Measurements from ENCODE around the gene DYRK3.

Gene DYRK3

DNA sequence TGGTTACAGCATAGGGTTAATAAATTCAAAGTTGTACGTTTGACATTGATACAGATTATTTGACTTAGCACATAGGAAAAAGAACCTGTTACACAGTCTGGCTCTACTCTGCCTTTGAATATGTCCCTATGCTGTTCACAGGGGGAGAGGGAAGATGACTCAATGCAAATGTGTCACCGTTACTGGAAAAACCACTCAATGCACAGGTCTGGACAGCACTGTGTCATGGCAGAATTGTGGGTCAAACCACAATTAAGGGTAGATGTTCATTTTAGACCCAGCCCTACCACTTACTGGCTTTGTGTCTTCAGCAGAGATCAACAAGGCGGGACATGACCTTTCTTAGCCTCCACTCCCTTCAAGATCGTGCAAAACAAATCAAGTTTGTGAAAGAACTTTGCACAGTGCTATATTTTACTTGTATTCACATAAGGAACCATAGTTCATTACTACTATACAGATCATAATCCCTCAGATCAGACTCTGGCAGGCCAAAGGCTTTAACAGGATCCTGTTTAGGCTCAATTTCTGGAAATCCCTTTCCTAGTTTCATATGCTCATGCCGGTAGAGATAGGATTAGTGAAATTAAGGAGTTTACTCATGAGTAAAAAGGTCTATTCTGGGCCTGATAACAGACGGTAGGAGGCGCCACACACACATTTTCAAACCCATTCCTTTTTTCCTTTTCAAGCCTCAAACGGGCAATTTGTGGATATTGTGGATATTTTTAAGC is 45.1 kb upstream of the DYRK3 start:
- DNase-seq (ENCODE audit: low read depth, low spot score) = peak; percentile 41
- CTCF ChIA-PET = interaction anchor here (1.1 to 15.3 kb wide), 11 partner anchors 6 to 112 kb away, joined by 3 to 568 read pairs (median 33); partner anchors contain the start of genes EIF2D and RASSF5
- POLR2A ChIA-PET = no interaction called here
- no peak overlapping the region for H3K4me3 ChIP-seq (ENCODE audit: low read depth, low read length)
- TF ChIP-seq, protein P1, sequence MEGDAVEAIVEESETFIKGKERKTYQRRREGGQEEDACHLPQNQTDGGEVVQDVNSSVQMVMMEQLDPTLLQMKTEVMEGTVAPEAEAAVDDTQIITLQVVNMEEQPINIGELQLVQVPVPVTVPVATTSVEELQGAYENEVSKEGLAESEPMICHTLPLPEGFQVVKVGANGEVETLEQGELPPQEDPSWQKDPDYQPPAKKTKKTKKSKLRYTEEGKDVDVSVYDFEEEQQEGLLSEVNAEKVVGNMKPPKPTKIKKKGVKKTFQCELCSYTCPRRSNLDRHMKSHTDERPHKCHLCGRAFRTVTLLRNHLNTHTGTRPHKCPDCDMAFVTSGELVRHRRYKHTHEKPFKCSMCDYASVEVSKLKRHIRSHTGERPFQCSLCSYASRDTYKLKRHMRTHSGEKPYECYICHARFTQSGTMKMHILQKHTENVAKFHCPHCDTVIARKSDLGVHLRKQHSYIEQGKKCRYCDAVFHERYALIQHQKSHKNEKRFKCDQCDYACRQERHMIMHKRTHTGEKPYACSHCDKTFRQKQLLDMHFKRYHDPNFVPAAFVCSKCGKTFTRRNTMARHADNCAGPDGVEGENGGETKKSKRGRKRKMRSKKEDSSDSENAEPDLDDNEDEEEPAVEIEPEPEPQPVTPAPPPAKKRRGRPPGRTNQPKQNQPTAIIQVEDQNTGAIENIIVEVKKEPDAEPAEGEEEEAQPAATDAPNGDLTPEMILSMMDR (IDR thresholded peaks at IDR 0.05; ENCODE audit: insufficient read depth, low read length, missing control alignments) = no peak

- POLR2A ChIA-PET = no interaction called here
- CTCF ChIA-PET = interaction anchor here (0.8 to 12.4 kb wide), 13 partner anchors 7 to 273 kb away, joined by 3 to 136 read pairs (median 7); partner anchors contain the start of gene EIF2D
- no peak for DNase-seq (ENCODE audit: low read depth, low spot score)
Observed at GRCh38 chr1:206591226-206591625, 44.1 kb upstream of the DYRK3 start.

DNA sequence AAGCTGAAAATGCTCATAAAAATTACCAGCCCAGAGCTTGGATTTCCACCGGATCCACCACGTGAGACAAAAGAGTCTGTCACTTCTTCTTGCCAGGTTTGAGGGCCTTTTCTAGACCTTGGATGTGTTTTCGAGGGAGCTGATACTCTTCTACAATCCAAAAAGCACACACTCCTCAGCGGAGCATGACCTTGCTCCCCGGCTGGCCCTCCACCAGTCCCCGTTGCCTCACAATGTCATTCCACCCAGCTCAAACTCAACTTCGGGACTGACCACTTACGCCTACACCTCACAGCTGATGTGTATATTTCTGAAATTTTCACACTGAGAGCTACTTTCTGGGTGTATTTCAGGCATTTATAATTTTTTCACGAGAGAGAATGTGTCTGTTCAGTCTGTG is 43.6 kb upstream of the DYRK3 start:
- no peak for DNase-seq (ENCODE audit: low read depth, low spot score)
- CTCF ChIA-PET = interaction anchor here (0.8 to 12.4 kb wide), 15 partner anchors 7 to 273 kb away, joined by 3 to 136 read pairs (median 7); partner anchors contain the start of gene EIF2D
- no peak overlapping the region for H3K4me3 ChIP-seq (ENCODE audit: low read depth, low read length)
- TF ChIP-seq, protein P1 (IDR thresholded peaks at IDR 0.05; ENCODE audit: insufficient read depth, low read length, missing control alignments) = no peak
- POLR2A ChIA-PET = no interaction called here

More at GRCh38 chr1:206591226-206591625, 44.1 kb upstream of the DYRK3 start:
- TF ChIP-seq, protein P1 (IDR thresholded peaks at IDR 0.05; ENCODE audit: insufficient read depth, low read length, missing control alignments) = no peak
- H3K4me3 ChIP-seq (ENCODE audit: low read depth, low read length) = no peak overlapping the region

GRCh38 chr1:206593351-206593925 is 41.9 kb upstream of the DYRK3 start:
- ChIA-PET CTCF (interaction anchor here (0.9 to 12.4 kb wide), 8 partner anchors 9 to 114 kb away, joined by 3 to 136 read pairs (median 24); partner anchors contain the start of gene EIF2D), POLR2A (no interaction called here)
- no peak for DNase-seq (ENCODE audit: low read depth, low spot score)
- H3K4me3 ChIP-seq (ENCODE audit: low read depth, low read length) = no peak overlapping the region
- TF ChIP-seq, protein P1 (IDR thresholded peaks at IDR 0.05; ENCODE audit: insufficient read depth, low read length, missing control alignments) = no peak

GRCh38 chr1:206595581-206596318 is 39.6 kb upstream of the DYRK3 start:
- TF ChIP-seq, protein P1 (IDR thresholded peaks at IDR 0.05; ENCODE audit: insufficient read depth, low read length, missing control alignments) = no peak
- no peak overlapping the region for H3K4me3 ChIP-seq (ENCODE audit: low read depth, low read length)
- DNase-seq (ENCODE audit: low read depth, low spot score) = no peak
- CTCF ChIA-PET = interaction anchor here (5.5 to 12.4 kb wide), 3 partner anchors 12 to 116 kb away, joined by 33 to 136 read pairs (median 52); partner anchors contain the start of gene EIF2D
- POLR2A ChIA-PET = no interaction called here

All from AG04449 (cell line).